PC-9 (cell line): ENCODE results near the gene OR4C6.

Source experiments
- EZH2 ChIP-seq: fragments of 200-600 bp; sonication (generic); IDR thresholded peaks from 2 replicates; pipeline ENCODE4 v1.8.0; 2017; ENCODE audit warnings: antibody characterized with exemption, low read depth
- TF ChIP-seq, protein P1 (sequence below): fragments of 200-600 bp; sonication (generic); conservative IDR thresholded peaks from 2 replicates; pipeline ENCODE4 v1.6.1; 2017; ENCODE audit warnings: mixed run types, antibody characterized with exemption, mild to moderate bottlenecking, moderate library complexity

DNA sequence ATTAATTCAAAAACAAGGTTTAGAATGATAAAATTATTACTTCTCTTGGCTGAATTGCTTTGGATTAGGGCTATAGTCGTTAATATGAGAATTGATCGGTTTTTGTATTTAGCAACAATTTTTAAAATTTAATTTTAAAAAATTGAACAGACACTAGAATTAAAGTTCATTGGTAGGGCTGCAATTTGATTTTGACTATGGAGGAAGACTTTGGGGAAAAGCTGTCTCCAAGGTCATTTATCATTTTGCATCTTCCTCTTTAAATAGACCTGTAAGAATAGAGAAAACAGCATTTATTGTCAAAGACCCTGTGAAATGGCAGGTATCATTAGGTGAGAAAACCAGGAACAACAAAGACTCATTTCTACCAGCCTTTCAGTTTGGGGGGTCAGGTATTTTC, 14.0 kb upstream of the OR4C6 start, which contains the start of gene OR4S2:
- TF ChIP-seq, protein P1, sequence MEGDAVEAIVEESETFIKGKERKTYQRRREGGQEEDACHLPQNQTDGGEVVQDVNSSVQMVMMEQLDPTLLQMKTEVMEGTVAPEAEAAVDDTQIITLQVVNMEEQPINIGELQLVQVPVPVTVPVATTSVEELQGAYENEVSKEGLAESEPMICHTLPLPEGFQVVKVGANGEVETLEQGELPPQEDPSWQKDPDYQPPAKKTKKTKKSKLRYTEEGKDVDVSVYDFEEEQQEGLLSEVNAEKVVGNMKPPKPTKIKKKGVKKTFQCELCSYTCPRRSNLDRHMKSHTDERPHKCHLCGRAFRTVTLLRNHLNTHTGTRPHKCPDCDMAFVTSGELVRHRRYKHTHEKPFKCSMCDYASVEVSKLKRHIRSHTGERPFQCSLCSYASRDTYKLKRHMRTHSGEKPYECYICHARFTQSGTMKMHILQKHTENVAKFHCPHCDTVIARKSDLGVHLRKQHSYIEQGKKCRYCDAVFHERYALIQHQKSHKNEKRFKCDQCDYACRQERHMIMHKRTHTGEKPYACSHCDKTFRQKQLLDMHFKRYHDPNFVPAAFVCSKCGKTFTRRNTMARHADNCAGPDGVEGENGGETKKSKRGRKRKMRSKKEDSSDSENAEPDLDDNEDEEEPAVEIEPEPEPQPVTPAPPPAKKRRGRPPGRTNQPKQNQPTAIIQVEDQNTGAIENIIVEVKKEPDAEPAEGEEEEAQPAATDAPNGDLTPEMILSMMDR: no peak
- TF ChIP-seq EZH2: no peak
